Ishikawa (cell line): ENCODE data around the gene PARD3.

Experiments
- CREB1 ChIP-seq: IDR thresholded peaks from 2 replicates; pipeline ENCODE4 v1.6.1; 2012; ENCODE audit warnings: low read depth
- EGR1 ChIP-seq: IDR thresholded peaks from 2 replicates; pipeline ENCODE4 v1.6.1; 2012
- EP300 ChIP-seq: IDR thresholded peaks from 2 replicates; pipeline ENCODE4 v1.6.1; 2012; ENCODE audit warnings: borderline replicate concordance
- MAX ChIP-seq: IDR thresholded peaks from 2 replicates; pipeline ENCODE4 v1.6.1; 2012
- TAF1 ChIP-seq: IDR thresholded peaks from 2 replicates; pipeline ENCODE4 v1.6.1; 2012; ENCODE audit warnings: low read depth, mild to moderate bottlenecking
- TCF12 ChIP-seq: IDR thresholded peaks from 2 replicates; pipeline ENCODE4 v1.6.1; 2012; ENCODE audit warnings: low read depth
- TEAD4 ChIP-seq: IDR thresholded peaks from 2 replicates; pipeline ENCODE4 v1.6.1; 2012
- YY1 ChIP-seq: IDR thresholded peaks from 2 replicates; pipeline ENCODE4 v1.6.1; 2012; ENCODE audit warnings: low read depth

- no peak for TF ChIP-seq TAF1
- no peak for TF ChIP-seq TCF12
- TF ChIP-seq TEAD4: no peak
- no peak for TF ChIP-seq EP300
- TF ChIP-seq YY1: no peak
- no peak for TF ChIP-seq EGR1
- TF ChIP-seq MAX: no peak
- TF ChIP-seq CREB1: no peak
These were observed 69.9 kb downstream of the PARD3 start for GRCh38 chr10:34745244-34745643.
